NCI-H1436 (cell line): Measurements from ENCODE around the gene FGR.

Experiments
- DNase-seq: peaks from one replicate; lab custom pipeline; 2025; lab: John Stamatoyannopoulos, UW

Gene FGR

GRCh38 chr1:27600498-27601175, 34.3 kb downstream of the FGR start:
- peak; percentile 62 for DNase-seq

- peak; percentile 55 for DNase-seq
Measured at GRCh38 chr1:27599605-27600497, 35.1 kb downstream of the FGR start.

- peak; percentile 75 for DNase-seq
Measured at GRCh38 chr1:27598902-27599528, 36.0 kb downstream of the FGR start.

GRCh38 chr1:27598295-27598687, 36.7 kb downstream of the FGR start:
- DNase-seq: peak; percentile 52

DNA sequence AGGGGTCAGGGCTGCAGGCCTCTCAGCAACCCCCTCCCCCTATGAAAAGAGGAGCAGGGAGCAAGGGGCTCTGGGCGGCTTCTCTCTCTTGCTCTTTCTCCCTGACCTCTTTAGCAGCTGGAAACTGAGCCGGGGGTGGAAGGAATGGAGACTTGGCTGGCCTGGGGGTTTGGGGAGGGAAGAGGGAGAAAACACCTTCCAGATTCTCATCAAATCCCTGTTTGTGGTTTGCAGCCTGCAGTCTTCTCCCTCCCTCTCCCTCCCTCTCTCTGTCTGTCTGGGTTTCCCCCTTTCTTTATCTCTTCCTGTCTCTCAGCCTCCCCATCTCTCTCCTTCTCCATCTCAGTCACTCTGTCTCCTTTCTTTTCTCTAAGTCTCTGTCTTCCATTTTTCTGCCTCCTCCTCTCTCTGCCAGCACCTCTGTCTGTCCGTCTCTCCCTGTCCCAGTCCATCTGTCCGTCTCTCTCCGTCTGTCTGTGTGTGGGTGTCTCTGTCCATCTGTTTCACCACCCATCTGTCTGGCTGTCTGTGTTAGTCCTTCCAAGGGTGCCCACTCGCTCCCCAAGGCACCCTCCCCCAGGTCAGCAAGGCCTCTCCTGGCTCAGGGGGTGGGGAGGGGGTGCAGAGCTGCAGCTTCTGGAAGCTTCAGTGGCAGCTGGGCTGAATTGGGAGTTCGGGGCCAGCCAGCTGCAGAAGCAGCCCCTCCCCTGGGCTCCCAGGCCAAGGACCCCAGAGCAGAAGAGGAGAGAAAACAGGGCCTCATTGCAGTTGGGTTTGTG, 37.3 kb downstream of the FGR start:
- no peak for DNase-seq

- no peak for DNase-seq
Measured at GRCh38 chr1:27596986-27597385, 38.0 kb downstream of the FGR start.

DNA sequence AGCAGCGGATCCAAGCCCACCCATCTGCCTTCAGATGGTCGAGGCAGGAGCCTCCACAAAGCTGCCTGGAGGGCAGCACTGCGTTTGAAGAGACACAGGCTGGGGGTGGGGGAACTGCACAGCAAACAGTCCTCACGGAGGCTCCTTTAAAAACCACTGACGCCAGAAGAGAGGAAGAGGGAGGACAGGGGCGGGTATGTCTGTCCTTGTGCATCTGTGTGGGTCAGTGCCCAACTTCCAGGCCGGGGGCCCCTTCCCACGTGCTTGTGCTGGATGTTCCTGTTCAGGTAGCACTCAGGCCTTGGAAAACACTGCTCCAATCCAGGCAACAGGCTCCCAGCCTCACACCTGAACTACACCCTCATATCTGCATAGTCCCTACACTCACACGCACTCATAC, 38.7 kb downstream of the FGR start:
- DNase-seq: no peak

DNA sequence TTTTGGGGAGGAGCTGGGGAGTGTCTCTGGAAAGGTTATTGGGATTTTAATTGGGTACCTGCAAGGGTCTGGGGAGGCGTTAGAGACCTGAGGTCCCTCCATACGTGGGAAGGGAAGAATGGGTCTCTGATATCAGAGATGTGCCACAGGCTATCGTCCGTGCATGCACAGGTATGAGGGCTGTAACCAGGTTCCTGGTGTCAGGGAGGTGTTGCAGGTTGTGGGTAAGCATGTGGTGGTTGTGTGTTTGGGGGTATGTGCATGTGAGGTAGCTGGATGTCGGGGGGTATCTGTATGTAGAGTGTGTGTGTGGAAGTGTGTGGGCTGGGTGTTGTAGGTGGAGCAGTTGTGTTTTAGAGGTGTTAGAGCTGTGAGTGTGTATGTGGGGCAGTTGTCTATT, 39.4 kb downstream of the FGR start:
- DNase-seq: no peak

- DNase-seq: no peak
Measured at GRCh38 chr1:27594564-27595510, 40.1 kb downstream of the FGR start.

DNA sequence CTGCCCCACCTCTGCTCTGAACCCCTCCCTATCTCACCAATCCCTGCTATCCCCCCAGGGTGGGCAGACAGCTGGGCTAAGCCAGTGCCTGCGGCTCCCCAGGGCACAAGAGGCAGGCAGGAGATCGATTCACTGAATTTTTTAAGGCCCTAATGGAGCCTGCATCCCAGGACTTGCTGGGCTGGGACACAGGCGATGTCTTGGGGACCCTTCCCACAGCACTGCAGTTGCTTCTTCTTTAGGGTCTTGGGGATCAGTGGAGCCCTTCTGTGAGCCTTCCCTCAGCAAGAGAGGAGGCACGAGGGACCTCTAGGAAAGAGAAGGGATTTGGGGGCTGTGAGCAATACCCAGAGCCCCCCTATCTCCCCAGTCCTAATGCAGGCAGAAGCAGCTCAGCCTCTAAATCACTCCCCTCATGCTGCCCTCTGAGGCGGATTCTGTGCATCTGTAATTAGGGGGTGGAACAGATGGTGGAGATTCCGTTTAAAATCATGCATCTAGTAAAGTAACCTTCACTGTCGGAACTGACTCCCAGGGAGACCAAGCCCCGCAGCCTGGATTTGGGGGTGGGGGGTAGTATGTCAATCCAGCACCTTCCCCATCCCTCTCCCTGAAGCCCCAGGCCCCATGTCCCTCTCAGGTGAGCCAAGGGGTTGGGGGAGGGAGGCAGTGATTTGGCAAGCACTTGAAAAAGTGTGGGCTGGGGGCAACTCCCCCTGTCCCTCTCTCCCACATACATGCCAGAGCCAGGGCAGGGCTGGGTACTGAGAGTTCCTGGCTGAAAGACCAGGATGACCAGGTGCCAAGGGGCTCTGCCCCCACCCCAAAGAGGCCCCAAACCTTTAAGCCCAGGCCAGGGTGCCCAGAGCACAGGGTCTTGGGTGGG, 41.1 kb downstream of the FGR start:
- no peak for DNase-seq

DNA sequence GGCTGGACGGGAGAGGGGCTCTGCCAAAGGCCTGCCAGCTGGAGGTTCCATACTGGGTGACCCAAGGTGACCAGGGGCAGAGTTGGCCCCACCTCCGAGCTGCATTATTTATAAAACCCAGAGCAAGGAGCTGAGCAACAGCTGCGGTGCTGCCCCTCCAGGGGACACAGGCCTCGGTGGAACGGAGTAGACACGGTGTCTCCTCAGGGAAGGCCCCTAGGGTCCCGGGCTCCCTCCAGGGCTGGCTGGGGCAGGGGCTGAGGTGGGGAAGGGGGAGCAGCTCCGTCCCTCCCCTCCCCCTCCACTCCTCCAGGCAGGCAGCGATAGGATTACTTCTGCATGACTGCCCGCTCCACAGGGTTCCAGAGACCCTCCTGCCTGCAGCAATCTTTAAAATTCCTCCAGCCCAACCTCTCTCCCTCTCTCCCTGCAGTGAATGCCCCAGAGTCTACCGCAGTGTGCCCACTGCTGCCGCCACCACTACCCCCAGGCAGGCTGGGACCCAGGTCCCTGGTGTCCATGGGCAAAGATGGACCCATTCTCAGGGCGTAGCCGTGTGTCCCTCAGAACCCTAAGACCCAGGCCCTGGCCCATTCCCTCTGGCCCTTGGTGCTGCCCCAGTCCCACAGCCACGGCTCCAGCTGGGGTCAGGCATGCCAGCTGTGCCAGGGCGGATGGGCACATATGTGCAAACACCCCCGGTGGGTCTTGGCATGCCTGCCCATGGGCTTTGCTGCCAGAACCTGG, 41.9 kb downstream of the FGR start:
- DNase-seq: no peak

GRCh38 chr1:27592232-27592930, 42.6 kb downstream of the FGR start:
- DNase-seq: peak; percentile 64

DNA sequence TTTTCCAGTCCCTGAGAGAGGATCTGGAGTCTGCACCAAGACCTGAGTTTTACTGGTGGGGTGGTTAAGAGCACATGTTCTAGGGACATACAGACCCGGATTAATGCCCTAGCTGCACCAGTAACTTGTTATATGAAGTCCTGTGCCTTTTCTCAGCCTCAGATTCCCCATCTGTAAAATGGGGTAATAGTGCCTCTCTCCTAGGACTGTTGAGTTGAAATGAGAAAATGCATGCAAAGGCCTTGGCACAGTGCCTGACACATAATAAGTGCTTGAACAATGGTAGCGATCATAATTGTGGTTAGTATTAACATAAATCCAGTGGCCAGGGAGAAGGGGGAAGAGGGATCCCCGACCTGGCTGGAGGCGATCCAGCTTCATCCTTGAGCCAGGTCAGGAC, 43.4 kb downstream of the FGR start:
- DNase-seq: peak; percentile 66

GRCh38 chr1:27590917-27591508, 44.0 kb downstream of the FGR start:
- no peak for DNase-seq

GRCh38 chr1:27589841-27590426, 45.1 kb downstream of the FGR start:
- peak; percentile 69 for DNase-seq

DNA sequence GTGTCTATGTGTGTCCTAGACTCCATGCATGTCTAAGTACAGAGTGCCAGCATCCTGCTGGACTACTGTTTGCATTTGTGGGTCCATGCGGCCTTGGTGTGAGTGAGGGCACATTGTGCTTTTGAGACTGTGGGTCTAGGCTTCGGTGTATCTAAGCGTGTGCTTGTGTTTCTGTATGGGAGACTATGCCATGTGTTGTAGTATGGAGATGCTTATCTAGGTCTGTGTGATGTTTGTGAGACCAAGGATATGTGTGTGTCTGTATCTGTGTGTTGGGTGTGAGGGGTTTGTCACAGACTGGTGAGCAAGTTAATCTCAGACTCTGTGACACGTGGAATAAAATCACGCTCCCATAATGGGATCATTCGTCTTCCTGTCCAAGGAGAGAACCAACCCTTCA, 45.5 kb downstream of the FGR start:
- DNase-seq: no peak

DNA sequence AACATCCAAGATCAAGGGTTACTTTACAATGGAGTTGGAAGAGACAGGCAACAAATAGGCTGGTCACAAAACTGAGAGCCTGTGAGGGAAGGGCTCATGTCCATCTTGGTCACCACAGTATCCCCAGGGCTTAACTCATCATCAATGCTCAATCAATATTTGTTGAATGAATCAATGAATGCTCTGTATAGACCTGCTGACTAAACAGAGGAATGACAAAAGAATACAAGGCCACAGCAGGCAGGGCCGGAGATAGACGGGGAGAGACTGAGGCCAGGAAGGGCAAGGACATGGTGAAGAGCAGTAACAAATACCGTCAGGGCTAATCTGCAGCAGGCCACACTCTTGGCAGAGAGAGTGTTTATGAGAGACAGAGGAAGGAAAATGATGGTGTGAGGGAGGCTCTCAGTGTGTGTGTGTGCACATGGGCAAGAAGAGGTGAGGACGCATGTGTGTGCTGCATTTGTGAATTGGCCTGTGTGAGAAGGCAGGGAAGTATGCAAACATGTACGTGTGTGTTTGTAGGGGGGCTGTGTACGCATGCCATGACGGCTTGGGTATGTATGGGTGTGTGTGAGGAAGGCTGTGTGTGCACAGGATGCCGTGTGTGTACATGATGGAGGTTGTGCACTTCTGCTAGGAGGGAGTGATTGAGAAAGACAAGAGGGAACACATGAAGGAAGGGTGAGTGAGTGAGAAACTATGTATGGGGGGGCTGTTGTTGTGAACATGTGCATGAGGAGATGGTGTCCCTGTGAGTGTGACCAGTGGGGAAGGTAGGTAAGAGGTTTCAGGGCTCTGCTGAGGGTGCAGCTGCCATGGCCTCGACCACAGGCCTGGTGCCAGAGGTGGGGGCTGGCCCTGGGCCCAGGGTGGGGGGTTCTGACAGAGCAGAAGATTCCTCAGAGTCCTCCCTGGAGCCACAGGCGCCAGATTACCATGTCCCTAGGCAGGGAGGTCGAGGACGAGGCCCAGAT, 46.4 kb downstream of the FGR start:
- no peak for DNase-seq
